Neuronal stem cell (in vitro differentiated cells): ENCODE data around the gene OPRL1.
A peak's percentile ranks its signal among the peaks of the same experiment; 100 is the strongest.

ENCODE experiments used
- DNase-seq: peaks from one replicate; pipeline ENCODE4 v3.0.0-alpha.2; 2013; ENCODE audit warnings: low spot score
- H2AFZ ChIP-seq: one replicate; pipeline ENCODE4 v1.6.1; 2013; ENCODE audit warnings: mild to moderate bottlenecking, low read length, inconsistent platforms
- H2AK5ac ChIP-seq: 2 replicates; pipeline ENCODE4 v1.6.1; 2013; ENCODE audit warnings: low read depth, mild to moderate bottlenecking, inconsistent platforms, low read length, moderate library complexity, mixed read lengths
- H2BK120ac ChIP-seq: 2 replicates; pipeline ENCODE4 v1.6.1; 2013; ENCODE audit warnings: low read depth, mild to moderate bottlenecking, inconsistent platforms, low read length, moderate library complexity, mixed read lengths
- H2BK12ac ChIP-seq: one replicate; pipeline ENCODE4 v1.6.1; 2013; ENCODE audit warnings: low read length, inconsistent platforms
- H2BK15ac ChIP-seq: 2 replicates; pipeline ENCODE4 v1.6.1; 2013; ENCODE audit warnings: mild to moderate bottlenecking, low read length, inconsistent platforms, mixed read lengths
- H2BK5ac ChIP-seq: one replicate; pipeline ENCODE4 v1.6.1; 2013; ENCODE audit warnings: inconsistent platforms, mild to moderate bottlenecking, low read length, moderate library complexity
- H3K14ac ChIP-seq: one replicate; pipeline ENCODE4 v1.6.1; 2013; ENCODE audit warnings: low read length, inconsistent platforms
- H3K18ac ChIP-seq: 2 replicates; pipeline ENCODE4 v1.6.1; 2013; ENCODE audit warnings: low read length, inconsistent platforms
- H3K23ac ChIP-seq: 2 replicates; pipeline ENCODE4 v1.6.1; 2013; ENCODE audit warnings: low read depth, mild to moderate bottlenecking, mixed read lengths, low read length, inconsistent platforms; ENCODE audit not compliant: poor library complexity
- H3K27ac ChIP-seq: replicated peaks from 3 replicates; pipeline ENCODE4 v1.5.1; 2013; ENCODE audit warnings: low read length, inconsistent platforms
- H3K27me3 ChIP-seq, 3 experiments: 2 replicates each; pipeline ENCODE4 v1.6.1; 2013; ENCODE audit warnings: low read length in 3 of 3, mild to moderate bottlenecking in 2 of 3, inconsistent platforms in 1 of 3, low read depth in 1 of 3, mixed read lengths in 1 of 3, moderate library complexity in 1 of 3; ENCODE audit not compliant: control insufficient read depth in 3 of 3, insufficient read depth in 3 of 3
- H3K36me3 ChIP-seq, 2 donors: replicated peaks in 1 of 2; 2 replicates each; pipeline ENCODE4 v1.6.1; 2013; ENCODE audit warnings: low read length in 2 of 2; ENCODE audit not compliant: control insufficient read depth in 2 of 2, insufficient read depth in 2 of 2
- H3K4ac ChIP-seq: 2 replicates; pipeline ENCODE4 v1.6.1; 2013; ENCODE audit warnings: inconsistent platforms, mild to moderate bottlenecking, low read length, moderate library complexity
- H3K4me1 ChIP-seq, 2 donors: 1 replicate in 1 of 2; 2 replicates in 1 of 2; pipeline ENCODE4 v1.6.1; 2013; ENCODE audit warnings: low read length in 2 of 2, low read depth in 1 of 2; ENCODE audit not compliant: control insufficient read depth in 2 of 2, insufficient read depth in 1 of 2
- H3K4me2 ChIP-seq: one replicate; pipeline ENCODE4 v1.6.1; 2013; ENCODE audit warnings: mild to moderate bottlenecking, low read length, inconsistent platforms; ENCODE audit not compliant: insufficient read depth, poor library complexity, severe bottlenecking
- H3K4me3 ChIP-seq, 2 donors: 2 replicates each; pipeline ENCODE4 v1.5.1; 2013; ENCODE audit warnings: low read length in 2 of 2, mild to moderate bottlenecking in 2 of 2, inconsistent platforms in 1 of 2, moderate library complexity in 1 of 2
- H3K79me1 ChIP-seq: one replicate; pipeline ENCODE4 v1.6.1; 2013; ENCODE audit warnings: low read depth, mild to moderate bottlenecking, inconsistent platforms, low read length, moderate library complexity
- H3K9ac ChIP-seq: one replicate; pipeline ENCODE4 v1.6.1; 2013; ENCODE audit warnings: mild to moderate bottlenecking, low read depth, low read length, inconsistent platforms; ENCODE audit not compliant: poor library complexity
- H3K9me3 ChIP-seq, 2 donors: replicated peaks in 1 of 2; 2 replicates each; pipeline versions ENCODE3 to v1.6.1; 2013; ENCODE audit warnings: low read length in 2 of 2, mild to moderate bottlenecking in 2 of 2, inconsistent platforms in 1 of 2, low read depth in 1 of 2, mixed read lengths in 1 of 2, moderate library complexity in 1 of 2; ENCODE audit not compliant: control insufficient read depth in 2 of 2, insufficient read depth in 1 of 2
- H4K8ac ChIP-seq: one replicate; pipeline ENCODE4 v1.6.1; 2013; ENCODE audit warnings: low read depth, mild to moderate bottlenecking, inconsistent platforms, low read length, moderate library complexity
- H4K91ac ChIP-seq: one replicate; pipeline ENCODE4 v1.6.1; 2013; ENCODE audit warnings: low read length, low read depth, mild to moderate bottlenecking, inconsistent platforms; ENCODE audit not compliant: poor library complexity
- WGBS, 2 donors: extraction: QIAGEN DNeasy Blood & Tissue Kit; methylation state at CpG; one replicate each; pipeline ENCODE4 v1.1.7; 2013; ENCODE audit warnings: missing lambda C conversion rate in 2 of 2, mixed read lengths in 1 of 2; ENCODE audit not compliant: insufficient read length in 2 of 2, insufficient replicate concordance in 1 of 2; ENCODE audit errors: extremely low coverage in 2 of 2; 5-methylcytosine and 5-hydroxymethylcytosine counted together

Gene OPRL1

GRCh38 chr20:64073476-64074183 is 6.3 kb upstream of the OPRL1 start:
- no peak overlapping the region for H2BK15ac ChIP-seq
- DNase-seq: no peak
- no peak overlapping the region for H2BK12ac ChIP-seq
- WGBS, 2 donors: no CpG with 5 or more reads among the region's 37 CpGs
- H3K4me1 ChIP-seq: peaks cover 7 to 10% of the 10 kb centered on the region in 2 donors
- H2AK5ac ChIP-seq: no peak overlapping the region
- no peak overlapping the region for H3K9ac ChIP-seq
- no peak overlapping the region for H3K18ac ChIP-seq
- no peak overlapping the region for H3K14ac ChIP-seq
- H3K9me3 ChIP-seq: no peaks in the 10 kb centered on the region
- no peak overlapping the region for H3K4me2 ChIP-seq
- peak overlapping the region in 1 of 2 donors; percentile 31 for H3K4me3 ChIP-seq
- no peak overlapping the region for H2BK5ac ChIP-seq
- H3K27me3 ChIP-seq: no peaks in the 10 kb centered on the region
- peaks cover 14 to 18% of the 10 kb centered on the region in 2 donors for H3K36me3 ChIP-seq
- no peak overlapping the region for H4K8ac ChIP-seq
- H4K91ac ChIP-seq: no peak overlapping the region
- H3K23ac ChIP-seq: peak overlapping the region; percentile 91
- no peak overlapping the region for H3K4ac ChIP-seq
- H3K27ac ChIP-seq: no peak overlapping the region
- no peak overlapping the region for H2AFZ ChIP-seq
- peaks cover 9% of the 10 kb centered on the region for H3K79me1 ChIP-seq
- no peak overlapping the region for H2BK120ac ChIP-seq

GRCh38 chr20:64074184-64074789 is 5.6 kb upstream of the OPRL1 start:
- no peak overlapping the region for H3K14ac ChIP-seq
- no peak overlapping the region for H2BK15ac ChIP-seq
- H3K27ac ChIP-seq: no peak overlapping the region
- DNase-seq: no peak
- no peak overlapping the region for H3K9ac ChIP-seq
- peaks cover 9% of the 10 kb centered on the region for H3K79me1 ChIP-seq
- peaks cover 14 to 18% of the 10 kb centered on the region in 2 donors for H3K36me3 ChIP-seq
- peaks cover 10 to 16% of the 10 kb centered on the region in 2 donors for H3K4me1 ChIP-seq
- no peak overlapping the region for H2AK5ac ChIP-seq
- H3K23ac ChIP-seq: peak overlapping the region; percentile 91
- WGBS, 2 donors: no CpG with 5 or more reads among the region's 28 CpGs
- H2BK12ac ChIP-seq: no peak overlapping the region
- H3K4me3 ChIP-seq: peak overlapping the region in 1 of 2 donors; percentile 47
- no peak overlapping the region for H3K4ac ChIP-seq
- no peak overlapping the region for H2BK120ac ChIP-seq
- H4K8ac ChIP-seq: no peak overlapping the region
- H2BK5ac ChIP-seq: no peak overlapping the region
- no peak overlapping the region for H2AFZ ChIP-seq
- H3K18ac ChIP-seq: no peak overlapping the region
- H3K9me3 ChIP-seq: no peaks in the 10 kb centered on the region
- H3K27me3 ChIP-seq: no peaks in the 10 kb centered on the region
- H4K91ac ChIP-seq: no peak overlapping the region
- H3K4me2 ChIP-seq: no peak overlapping the region

- peak overlapping the region; percentile 55 for H3K23ac ChIP-seq
- no peak overlapping the region for H2AK5ac ChIP-seq
- no CpG with 5 or more reads among the region's 8 CpGs for WGBS, 2 donors
- no peak for DNase-seq
- H3K27ac ChIP-seq: no peak overlapping the region
- H2AFZ ChIP-seq: no peak overlapping the region
- no peak overlapping the region for H3K4ac ChIP-seq
- H2BK12ac ChIP-seq: no peak overlapping the region
- peaks cover 9% of the 10 kb centered on the region for H3K79me1 ChIP-seq
- H2BK120ac ChIP-seq: no peak overlapping the region
- no peaks in the 10 kb centered on the region for H3K27me3 ChIP-seq
- H4K91ac ChIP-seq: no peak overlapping the region
- H2BK15ac ChIP-seq: no peak overlapping the region
- H3K9me3 ChIP-seq: no peaks in the 10 kb centered on the region
- H3K14ac ChIP-seq: no peak overlapping the region
- no peak overlapping the region for H4K8ac ChIP-seq
- no peak overlapping the region for H3K18ac ChIP-seq
- peak overlapping the region in 1 of 2 donors; percentile 41 for H3K4me3 ChIP-seq
- H3K36me3 ChIP-seq: peaks cover 14 to 18% of the 10 kb centered on the region in 2 donors
- H3K4me2 ChIP-seq: no peak overlapping the region
- no peak overlapping the region for H2BK5ac ChIP-seq
- H3K4me1 ChIP-seq: peaks cover 10 to 17% of the 10 kb centered on the region in 2 donors
- H3K9ac ChIP-seq: peak overlapping the region; percentile 12
Observed at GRCh38 chr20:64074963-64075362, 4.9 kb upstream of the OPRL1 start.

- no peak overlapping the region for H3K4me3 ChIP-seq
- H3K27me3 ChIP-seq: no peaks in the 10 kb centered on the region
Observed at GRCh38 chr20:64075556-64075955, 4.3 kb upstream of the OPRL1 start.

More at GRCh38 chr20:64075556-64075955, 4.3 kb upstream of the OPRL1 start:
- Histone ChIP-seq H3K23ac (peak overlapping the region; percentile 55), H2AK5ac (no peak overlapping the region), H3K4me2 (no peak overlapping the region), H3K79me1 (peaks cover 10% of the 10 kb centered on the region), H4K91ac (no peak overlapping the region), H2AFZ (no peak overlapping the region), H2BK15ac (no peak overlapping the region), H2BK12ac (no peak overlapping the region), H3K27ac (no peak overlapping the region), H3K9me3 (no peaks in the 10 kb centered on the region), H3K4me1 (peaks cover 13 to 23% of the 10 kb centered on the region in 2 donors), H2BK120ac (no peak overlapping the region), H2BK5ac (no peak overlapping the region), H3K9ac (no peak overlapping the region), H3K18ac (no peak overlapping the region), H4K8ac (no peak overlapping the region), H3K4ac (no peak overlapping the region), H3K36me3 (peaks cover 10 to 12% of the 10 kb centered on the region in 2 donors), H3K14ac (peak overlapping the region; percentile 38)
- no peak for DNase-seq
- no CpG with 5 or more reads among the region's 12 CpGs for WGBS, 2 donors
